ENCODE results near the gene DPP10.

DPP10 gene

GRCh38 chr2:115481842-115482241 is 1039.4 kb downstream of the DPP10 start:
- Histone ChIP-seq H4K8ac (ENCODE audit: low read depth, low read length) (no peak overlapping the region), H3K4ac (ENCODE audit: low read length) (no peak overlapping the region), H3K23ac (ENCODE audit: low read depth, low read length, poor library complexity) (no peak overlapping the region), H3K4me2 (ENCODE audit: insufficient read depth, low read length, poor library complexity, severe bottlenecking) (no peak overlapping the region), H3K79me1 (ENCODE audit: low read depth, low read length) (no peaks in the 10 kb centered on the region), H3K4me1 (ENCODE audit: control insufficient read depth in 2 of 2, insufficient read depth in 1 of 2, low read depth in 1 of 2, low read length in 2 of 2) (no peaks in the 10 kb centered on the region), H2BK12ac (ENCODE audit: low read length) (no peak overlapping the region), H3K4me3 (ENCODE audit: low read length in 2 of 2) (no peak overlapping the region), H3K18ac (ENCODE audit: low read length) (no peak overlapping the region), H2AFZ (ENCODE audit: low read length) (no peak overlapping the region), H2BK15ac (ENCODE audit: low read length) (no peak overlapping the region), H3K36me3 (replicated peaks in 1 of 2; ENCODE audit: control insufficient read depth in 2 of 2, insufficient read depth in 2 of 2, low read length in 2 of 2) (no peaks in the 10 kb centered on the region), H3K14ac (ENCODE audit: low read length) (no peak overlapping the region), H3K9ac (ENCODE audit: low read depth, low read length, poor library complexity) (no peak overlapping the region), H2BK5ac (ENCODE audit: low read length) (no peak overlapping the region), H3K27me3 (ENCODE audit: control insufficient read depth in 3 of 3, insufficient read depth in 3 of 3, low read depth in 1 of 3, low read length in 3 of 3) (no peaks in the 10 kb centered on the region), H3K9me3 (replicated peaks in 1 of 2; ENCODE audit: control insufficient read depth in 2 of 2, insufficient read depth in 1 of 2, low read depth in 1 of 2, low read length in 2 of 2) (no peaks in the 10 kb centered on the region), H4K91ac (ENCODE audit: low read depth, low read length, poor library complexity) (no peak overlapping the region), H2BK120ac (ENCODE audit: low read depth, low read length) (no peak overlapping the region), H2AK5ac (ENCODE audit: low read depth, low read length) (no peak overlapping the region), H3K27ac (replicated peaks; ENCODE audit: low read length) (no peak overlapping the region)
- DNase-seq (ENCODE audit: low spot score) = no peak
- WGBS, 2 donors (ENCODE audit: extremely low coverage in 2 of 2, insufficient read length in 2 of 2, insufficient replicate concordance in 1 of 2) = no CpG with 5 or more reads among the region's 2 CpGs

- no peaks in the 10 kb centered on the region for H3K36me3 ChIP-seq (replicated peaks in 1 of 2; ENCODE audit: control insufficient read depth in 2 of 2, insufficient read depth in 2 of 2, low read length in 2 of 2)
- no peak overlapping the region for H3K27ac ChIP-seq (replicated peaks; ENCODE audit: low read length)
- no peak overlapping the region for H3K14ac ChIP-seq (ENCODE audit: low read length)
- H4K91ac ChIP-seq (ENCODE audit: low read depth, low read length, poor library complexity) = no peak overlapping the region
- no peak overlapping the region for H3K4ac ChIP-seq (ENCODE audit: low read length)
- H4K8ac ChIP-seq (ENCODE audit: low read depth, low read length) = no peak overlapping the region
- H2BK5ac ChIP-seq (ENCODE audit: low read length) = no peak overlapping the region
- no peak overlapping the region for H3K4me2 ChIP-seq (ENCODE audit: insufficient read depth, low read length, poor library complexity, severe bottlenecking)
- WGBS, 2 donors (ENCODE audit: extremely low coverage in 2 of 2, insufficient read length in 2 of 2, insufficient replicate concordance in 1 of 2) = no CpG with 5 or more reads among the region's 4 CpGs
- DNase-seq (ENCODE audit: low spot score) = no peak
- no peaks in the 10 kb centered on the region for H3K9me3 ChIP-seq (replicated peaks in 1 of 2; ENCODE audit: control insufficient read depth in 2 of 2, insufficient read depth in 1 of 2, low read depth in 1 of 2, low read length in 2 of 2)
- no peak overlapping the region for H2AFZ ChIP-seq (ENCODE audit: low read length)
- no peak overlapping the region for H3K9ac ChIP-seq (ENCODE audit: low read depth, low read length, poor library complexity)
- H3K4me3 ChIP-seq (ENCODE audit: low read length in 2 of 2) = no peak overlapping the region
- H2BK15ac ChIP-seq (ENCODE audit: low read length) = no peak overlapping the region
- no peak overlapping the region for H2BK12ac ChIP-seq (ENCODE audit: low read length)
- H3K18ac ChIP-seq (ENCODE audit: low read length) = no peak overlapping the region
- no peak overlapping the region for H2AK5ac ChIP-seq (ENCODE audit: low read depth, low read length)
- no peaks in the 10 kb centered on the region for H3K27me3 ChIP-seq (ENCODE audit: control insufficient read depth in 3 of 3, insufficient read depth in 3 of 3, low read depth in 1 of 3, low read length in 3 of 3)
- no peaks in the 10 kb centered on the region for H3K4me1 ChIP-seq (ENCODE audit: control insufficient read depth in 2 of 2, insufficient read depth in 1 of 2, low read depth in 1 of 2, low read length in 2 of 2)
- H3K79me1 ChIP-seq (ENCODE audit: low read depth, low read length) = no peaks in the 10 kb centered on the region
- no peak overlapping the region for H3K23ac ChIP-seq (ENCODE audit: low read depth, low read length, poor library complexity)
- no peak overlapping the region for H2BK120ac ChIP-seq (ENCODE audit: low read depth, low read length)
Measured at GRCh38 chr2:115483666-115484065, 1041.2 kb downstream of the DPP10 start.

- Histone ChIP-seq H3K27ac (replicated peaks; ENCODE audit: low read length) (no peak overlapping the region), H4K8ac (ENCODE audit: low read depth, low read length) (no peak overlapping the region), H3K4me1 (ENCODE audit: control insufficient read depth in 2 of 2, insufficient read depth in 1 of 2, low read depth in 1 of 2, low read length in 2 of 2) (no peaks in the 10 kb centered on the region), H3K9ac (ENCODE audit: low read depth, low read length, poor library complexity) (no peak overlapping the region), H3K27me3 (ENCODE audit: control insufficient read depth in 3 of 3, insufficient read depth in 3 of 3, low read depth in 1 of 3, low read length in 3 of 3) (no peaks in the 10 kb centered on the region), H3K4ac (ENCODE audit: low read length) (no peak overlapping the region), H3K9me3 (replicated peaks in 1 of 2; ENCODE audit: control insufficient read depth in 2 of 2, insufficient read depth in 1 of 2, low read depth in 1 of 2, low read length in 2 of 2) (no peaks in the 10 kb centered on the region), H2BK120ac (ENCODE audit: low read depth, low read length) (no peak overlapping the region), H3K14ac (ENCODE audit: low read length) (no peak overlapping the region), H3K4me2 (ENCODE audit: insufficient read depth, low read length, poor library complexity, severe bottlenecking) (no peak overlapping the region), H3K36me3 (replicated peaks in 1 of 2; ENCODE audit: control insufficient read depth in 2 of 2, insufficient read depth in 2 of 2, low read length in 2 of 2) (no peaks in the 10 kb centered on the region), H3K4me3 (ENCODE audit: low read length in 2 of 2) (no peak overlapping the region), H2AFZ (ENCODE audit: low read length) (no peak overlapping the region), H3K18ac (ENCODE audit: low read length) (no peak overlapping the region), H2BK5ac (ENCODE audit: low read length) (no peak overlapping the region), H3K23ac (ENCODE audit: low read depth, low read length, poor library complexity) (no peak overlapping the region), H2AK5ac (ENCODE audit: low read depth, low read length) (no peak overlapping the region), H2BK15ac (ENCODE audit: low read length) (no peak overlapping the region), H4K91ac (ENCODE audit: low read depth, low read length, poor library complexity) (no peak overlapping the region), H2BK12ac (ENCODE audit: low read length) (no peak overlapping the region), H3K79me1 (ENCODE audit: low read depth, low read length) (no peaks in the 10 kb centered on the region)
- no peak for DNase-seq (ENCODE audit: low spot score)
- WGBS, 2 donors (ENCODE audit: extremely low coverage in 2 of 2, insufficient read length in 2 of 2, insufficient replicate concordance in 1 of 2) = no CpG with 5 or more reads among the region's 1 CpG
Measured at GRCh38 chr2:115484486-115484885, 1042.0 kb downstream of the DPP10 start.

- Histone ChIP-seq H3K4me3 (ENCODE audit: low read length in 2 of 2) (no peak overlapping the region), H3K9me3 (replicated peaks in 1 of 2; ENCODE audit: control insufficient read depth in 2 of 2, insufficient read depth in 1 of 2, low read depth in 1 of 2, low read length in 2 of 2) (no peaks in the 10 kb centered on the region), H2BK5ac (ENCODE audit: low read length) (no peak overlapping the region), H3K4ac (ENCODE audit: low read length) (no peak overlapping the region), H3K4me1 (ENCODE audit: control insufficient read depth in 2 of 2, insufficient read depth in 1 of 2, low read depth in 1 of 2, low read length in 2 of 2) (no peaks in the 10 kb centered on the region), H4K8ac (ENCODE audit: low read depth, low read length) (no peak overlapping the region), H3K79me1 (ENCODE audit: low read depth, low read length) (no peaks in the 10 kb centered on the region), H3K23ac (ENCODE audit: low read depth, low read length, poor library complexity) (no peak overlapping the region), H3K36me3 (replicated peaks in 1 of 2; ENCODE audit: control insufficient read depth in 2 of 2, insufficient read depth in 2 of 2, low read length in 2 of 2) (no peaks in the 10 kb centered on the region), H2AK5ac (ENCODE audit: low read depth, low read length) (no peak overlapping the region), H3K4me2 (ENCODE audit: insufficient read depth, low read length, poor library complexity, severe bottlenecking) (no peak overlapping the region), H2BK12ac (ENCODE audit: low read length) (no peak overlapping the region), H3K9ac (ENCODE audit: low read depth, low read length, poor library complexity) (no peak overlapping the region), H3K14ac (ENCODE audit: low read length) (no peak overlapping the region), H4K91ac (ENCODE audit: low read depth, low read length, poor library complexity) (no peak overlapping the region), H3K27me3 (ENCODE audit: control insufficient read depth in 3 of 3, insufficient read depth in 3 of 3, low read depth in 1 of 3, low read length in 3 of 3) (no peaks in the 10 kb centered on the region), H2BK120ac (ENCODE audit: low read depth, low read length) (no peak overlapping the region), H3K18ac (ENCODE audit: low read length) (no peak overlapping the region), H2AFZ (ENCODE audit: low read length) (no peak overlapping the region), H2BK15ac (ENCODE audit: low read length) (no peak overlapping the region), H3K27ac (replicated peaks; ENCODE audit: low read length) (no peak overlapping the region)
- no peak for DNase-seq (ENCODE audit: low spot score)
- no CpG with 5 or more reads among the region's 4 CpGs for WGBS, 2 donors (ENCODE audit: extremely low coverage in 2 of 2, insufficient read length in 2 of 2, insufficient replicate concordance in 1 of 2)
Measured at GRCh38 chr2:115484983-115485382, 1042.5 kb downstream of the DPP10 start.
